ENCODE measurements around the gene ITM2A. TPM values are rescaled to one million over a fixed set of nuclear protein-coding genes. Genes with fewer than 3 reads are reported as not detected.

Gene ITM2A
- total RNA-seq, 4 donors from 2014 or later = 26.5 to 67.9 (median 38.6) TPM

DNA sequence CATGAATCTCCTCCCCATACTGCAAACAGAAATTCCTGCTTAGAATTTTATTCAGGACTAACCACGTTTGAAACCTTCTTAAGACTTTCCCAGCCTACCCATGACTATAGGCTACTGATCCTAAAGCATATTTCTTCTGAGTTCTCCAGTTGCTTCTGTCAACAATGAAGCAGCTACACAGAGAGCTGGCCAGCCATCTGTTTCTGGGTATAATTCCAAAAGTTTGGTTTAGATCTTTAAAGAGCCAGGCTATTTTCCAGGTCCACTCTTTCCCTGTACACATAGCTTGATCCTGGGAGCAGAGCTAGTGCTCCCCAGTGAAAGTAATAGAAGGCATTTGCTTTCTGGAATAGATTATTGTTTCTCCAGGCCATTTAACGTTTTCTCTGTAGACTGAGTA lies 4.0 kb upstream of the ITM2A start:
- H3K4me3 ChIP-seq = no peak overlapping the region
- no peak for ATAC-seq
- no peak for TF ChIP-seq EP300 (IDR thresholded peaks at IDR 0.05)
- TF ChIP-seq CTCF (IDR thresholded peaks at IDR 0.05) = no peak
- TF ChIP-seq POLR2AphosphoS5 (IDR thresholded peaks at IDR 0.05) = no peak
- TF ChIP-seq POLR2A (IDR thresholded peaks at IDR 0.05) = no peak
- WGBS, 2 donors (ENCODE audit: low coverage in 1 of 2) = 10 to 25% methylated on average over 2 of the region's 2 CpGs
- no peaks in the 10 kb centered on the region for H3K4me1 ChIP-seq
- no peaks in the 10 kb centered on the region for H3K9me3 ChIP-seq
- no peak overlapping the region for H3K27ac ChIP-seq
- no peaks in the 10 kb centered on the region for H3K27me3 ChIP-seq
- H3K36me3 ChIP-seq = no peaks in the 10 kb centered on the region

DNA sequence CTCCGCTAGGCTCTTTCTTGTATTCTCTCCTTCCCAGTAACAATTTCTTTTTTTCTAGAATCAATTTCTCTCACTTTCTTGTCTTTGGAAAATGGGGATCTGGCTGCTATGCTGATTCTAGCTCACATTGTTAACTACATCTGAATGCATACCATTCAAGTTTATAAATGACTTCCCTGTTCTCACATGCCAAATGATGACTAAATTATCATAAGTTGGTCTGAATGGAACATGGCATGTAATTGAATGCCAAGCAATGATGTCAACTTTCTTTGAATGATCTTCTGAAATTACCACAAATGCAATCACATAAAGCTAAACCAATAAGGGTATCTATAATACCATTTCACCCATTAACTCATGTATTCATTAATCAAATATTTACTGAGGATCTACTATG lies 2.7 kb upstream of the ITM2A start:
- WGBS, 2 donors (ENCODE audit: low coverage in 1 of 2) = 80 to 100% methylated on average over 1 of the region's 1 CpG
- no peak for ATAC-seq
- TF ChIP-seq EP300 (IDR thresholded peaks at IDR 0.05) = no peak
- no peak for TF ChIP-seq CTCF (IDR thresholded peaks at IDR 0.05)
- no peak for TF ChIP-seq POLR2A (IDR thresholded peaks at IDR 0.05)
- TF ChIP-seq POLR2AphosphoS5 (IDR thresholded peaks at IDR 0.05) = no peak
- Histone ChIP-seq H3K27ac (no peak overlapping the region), H3K27me3 (no peaks in the 10 kb centered on the region), H3K9me3 (no peaks in the 10 kb centered on the region), H3K4me3 (no peak overlapping the region), H3K36me3 (no peaks in the 10 kb centered on the region), H3K4me1 (no peaks in the 10 kb centered on the region)

DNA sequence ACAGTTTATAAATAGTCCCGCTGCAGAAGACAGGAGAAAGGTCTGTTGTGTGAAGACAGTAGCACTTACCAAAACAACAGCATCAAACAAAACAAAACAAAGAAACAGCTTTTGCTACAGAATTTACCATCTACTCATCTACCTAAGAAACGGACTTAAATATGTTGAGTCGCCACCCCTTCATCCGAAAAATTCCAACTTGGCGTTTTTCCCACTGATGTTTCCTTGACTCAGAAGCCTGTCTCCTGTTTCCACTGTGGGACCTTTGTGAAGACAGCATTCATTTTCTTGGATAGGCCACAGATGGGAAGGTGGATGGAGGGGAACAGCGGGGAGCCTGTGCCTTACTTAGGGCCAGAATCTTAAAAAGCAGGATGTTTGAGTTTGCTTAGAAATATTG lies 1.3 kb upstream of the ITM2A start:
- Histone ChIP-seq H3K4me1 (no peaks in the 10 kb centered on the region), H3K27ac (peak overlapping the region in 1 of 4 donors; percentile 69), H3K36me3 (no peaks in the 10 kb centered on the region), H3K4me3 (no peak overlapping the region), H3K27me3 (no peaks in the 10 kb centered on the region), H3K9me3 (no peaks in the 10 kb centered on the region)
- TF ChIP-seq CTCF (IDR thresholded peaks at IDR 0.05) (no peak), POLR2AphosphoS5 (IDR thresholded peaks at IDR 0.05) (no peak), EP300 (IDR thresholded peaks at IDR 0.05) (no peak), POLR2A (IDR thresholded peaks at IDR 0.05) (no peak)
- WGBS, 2 donors (ENCODE audit: low coverage in 1 of 2) = 60 to 68% methylated on average over 3 to 5 of the region's 6 CpGs
- no peak for ATAC-seq

- 35 to 41% methylated on average over 2 to 3 of the region's 3 CpGs for WGBS, 2 donors (ENCODE audit: low coverage in 1 of 2)
- TF ChIP-seq POLR2A (IDR thresholded peaks at IDR 0.05) (no peak), CTCF (IDR thresholded peaks at IDR 0.05) (no peak), EP300 (IDR thresholded peaks at IDR 0.05) (no peak), POLR2AphosphoS5 (IDR thresholded peaks at IDR 0.05) (no peak)
- Histone ChIP-seq H3K36me3 (no peaks in the 10 kb centered on the region), H3K27me3 (no peaks in the 10 kb centered on the region), H3K27ac (peak overlapping the region in 2 of 4 donors; percentile 69 to 70), H3K4me1 (no peaks in the 10 kb centered on the region), H3K9me3 (no peaks in the 10 kb centered on the region), H3K4me3 (no peak overlapping the region)
- ATAC-seq = no peak
Measured at GRCh38 chrX:79367907-79368306, 773 bp upstream of the ITM2A start.

GRCh38 chrX:79366556-79366872 lies 620 bp downstream of the ITM2A start:
- TF ChIP-seq POLR2A (IDR thresholded peaks at IDR 0.05) = no peak
- TF ChIP-seq POLR2AphosphoS5 (IDR thresholded peaks at IDR 0.05) = no peak
- TF ChIP-seq CTCF (IDR thresholded peaks at IDR 0.05) = no peak
- no peak for TF ChIP-seq EP300 (IDR thresholded peaks at IDR 0.05)
- Histone ChIP-seq H3K4me1 (no peaks in the 10 kb centered on the region), H3K27me3 (no peaks in the 10 kb centered on the region), H3K27ac (peak overlapping the region in 3 of 4 donors; percentile 66 to 70 (median 69)), H3K36me3 (no peaks in the 10 kb centered on the region), H3K4me3 (peak overlapping the region; percentile 49 to 58), H3K9me3 (no peaks in the 10 kb centered on the region)
- ATAC-seq = peak; percentile 34
- WGBS, 2 donors (ENCODE audit: low coverage in 1 of 2) = 0% methylated on average over 1 of the region's 6 CpGs; no CpG with 5 or more reads in 1 of the 2 donors

Data from gastroesophageal sphincter (tissue), 4 donors.